ENCODE measurements around the gene CFAP97. TPM values are rescaled to one million over a fixed set of nuclear protein-coding genes. Genes with fewer than 3 reads are reported as not detected.

Gene CFAP97
- total RNA-seq, 3 donors from 2014 or later, result 36.8 to 44.4 (median 44.4) TPM

Other genes starting within 250 kb of the CFAP97 start
- not detected for gene HELT, start 185.5 kb downstream of the CFAP97 start, total RNA-seq
- gene SLC25A4, start 60.7 kb downstream of the CFAP97 start, total RNA-seq, result 10 to 100 TPM in 1 of 3 donors, 1 to 10 TPM in 2; 8.6 to 11.4 (median 9.6) TPM
- 10 to 100 TPM in 2 of 3 donors, 1 to 10 TPM in 1; 9.5 to 10.9 (median 10.3) TPM for gene SNX25, start 5.6 kb upstream of the CFAP97 start, total RNA-seq
- under 1 TPM; 0.16 to 0.40 (median 0.21) TPM for gene LRP2BP, start 191.9 kb upstream of the CFAP97 start, total RNA-seq
- gene ANKRD37, start 192.8 kb upstream of the CFAP97 start, total RNA-seq, result 10 to 100 TPM; 16.8 to 20.8 (median 20.3) TPM
- gene UFSP2, start 222.0 kb upstream of the CFAP97 start, total RNA-seq, result 10 to 100 TPM; 15.3 to 25.7 (median 18.2) TPM